Stimulated activated CD8-positive, alpha-beta memory T cell treated with anti-CD3 and anti-CD28 coated beads, Interleukin-4, amount 100 ng/mL, for 4 hours (primary cell): ENCODE data around the gene GRIK3.

Experiments
- DNase-seq, 2 donors: peaks; one replicate each; pipeline ENCODE4 v3.0.0-alpha.2; 2020; ENCODE audit warnings: low read depth in 2 of 2, low spot score in 1 of 2

Gene GRIK3

GRCh38 chr1:36858981-36859380 lies 175.3 kb downstream of the GRIK3 start:
- no peak for DNase-seq

- no peak for DNase-seq
These were observed 175.8 kb downstream of the GRIK3 start for GRCh38 chr1:36858553-36858952.

GRCh38 chr1:36857754-36858153 lies 176.6 kb downstream of the GRIK3 start:
- DNase-seq = no peak

- no peak for DNase-seq
These were observed 178.4 kb downstream of the GRIK3 start for GRCh38 chr1:36855699-36856494.

GRCh38 chr1:36853638-36854037 lies 180.7 kb downstream of the GRIK3 start:
- no peak for DNase-seq

- DNase-seq = no peak
These were observed 181.7 kb downstream of the GRIK3 start for GRCh38 chr1:36852586-36852985.

GRCh38 chr1:36851595-36851994 lies 182.7 kb downstream of the GRIK3 start:
- no peak for DNase-seq

- DNase-seq = no peak
These were observed 183.2 kb downstream of the GRIK3 start for GRCh38 chr1:36851087-36851486.

GRCh38 chr1:36849956-36850355 lies 184.4 kb downstream of the GRIK3 start:
- no peak for DNase-seq

GRCh38 chr1:36847761-36848160 lies 186.6 kb downstream of the GRIK3 start:
- DNase-seq = no peak

GRCh38 chr1:36847186-36847585 lies 187.1 kb downstream of the GRIK3 start:
- DNase-seq = no peak

GRCh38 chr1:36846357-36846756 lies 188.0 kb downstream of the GRIK3 start:
- no peak for DNase-seq

GRCh38 chr1:36845802-36846201 lies 188.5 kb downstream of the GRIK3 start:
- DNase-seq = no peak

- no peak for DNase-seq
These were observed 189.4 kb downstream of the GRIK3 start for GRCh38 chr1:36844917-36845316.

- no peak for DNase-seq
These were observed 190.3 kb downstream of the GRIK3 start for GRCh38 chr1:36843906-36844610.

- no peak for DNase-seq
These were observed 191.3 kb downstream of the GRIK3 start for GRCh38 chr1:36843027-36843426.

- DNase-seq = no peak
These were observed 191.9 kb downstream of the GRIK3 start for GRCh38 chr1:36842448-36842847.

GRCh38 chr1:36839485-36839884 lies 194.8 kb downstream of the GRIK3 start:
- no peak for DNase-seq

GRCh38 chr1:36838888-36839287 lies 195.4 kb downstream of the GRIK3 start:
- DNase-seq = no peak

GRCh38 chr1:36836916-36837315 lies 197.4 kb downstream of the GRIK3 start:
- no peak for DNase-seq

- DNase-seq = no peak
These were observed 198.0 kb downstream of the GRIK3 start for GRCh38 chr1:36836196-36836883.

- DNase-seq = no peak
These were observed 198.6 kb downstream of the GRIK3 start for GRCh38 chr1:36835696-36836095.
